Measurements from ENCODE around the gene B4GALNT4. TPM values are rescaled to one million over a fixed set of nuclear protein-coding genes. Genes with fewer than 3 reads are reported as not detected.

The B4GALNT4 gene
- total and polyA plus RNA-seq, 2 of the 13 experiments (the other 11 are each of a cell fraction or from before 2014, with no cell fraction given): 30.5 to 50.1 TPM

GRCh38 chr11:329886-330253 is 39.4 kb upstream of the B4GALNT4 start:
- H3K79me2 ChIP-seq (ENCODE audit: insufficient read depth, low read length): no peaks in the 10 kb centered on the region
- BruUV-seq (replicated peaks): TSS peak; percentile 90
- no peak for ATAC-seq
- no peak overlapping the region; a peak in 1 of 6 replicates for H3K4me3 ChIP-seq (replicated peaks in 1 of 3; ENCODE audit: insufficient read depth in 1 of 3, low read depth in 2 of 3, low read length in 3 of 3)
- 95% methylated on average over 2 of the region's 2 CpGs for WGBS (ENCODE audit: low lambda C conversion rate)
- TF ChIP-seq ZFX (CRISPR knock-in tag; IDR thresholded peaks at IDR 0.05; ENCODE audit: low read depth): no peak
- peak; percentile 92 for TF ChIP-seq ZNF770 (CRISPR knock-in tag; IDR thresholded peaks at IDR 0.05)
- TF ChIP-seq FOXP1 (IDR thresholded peaks at IDR 0.05): no peak
- TF ChIP-seq FOXP1 (CRISPR knock-in tag; IDR thresholded peaks at IDR 0.05): no peak
- TF ChIP-seq GZF1 (CRISPR knock-in tag; IDR thresholded peaks at IDR 0.05): no peak
- 0 out of 4 replicates have a peak, but pooled peaks of 1 of the 2 experiments have one; percentile 9 for TF ChIP-seq HMGXB4 (CRISPR knock-in tag; IDR thresholded peaks at IDR 0.05; ENCODE audit: borderline replicate concordance in 1 of 2, low read depth in 1 of 2)
- 0 out of 2 replicates have a peak, but pooled peaks have one; percentile 6 for TF ChIP-seq SPEN (CRISPR knock-in tag; IDR thresholded peaks at IDR 0.05; ENCODE audit: low read depth)
- no peak for TF ChIP-seq CTCF (CRISPR knock-in tag; IDR thresholded peaks at IDR 0.05)
- no peak for TF ChIP-seq ZNF253 (CRISPR knock-in tag; IDR thresholded peaks at IDR 0.05; ENCODE audit: borderline replicate concordance)
- FAIRE-seq: no peak
- peaks cover 59% of the 10 kb centered on the region for H3K4me1 ChIP-seq (ENCODE audit: insufficient read depth, low read length)
- DNase-seq (ENCODE audit: low spot score): no peak
- H4K20me1 ChIP-seq (ENCODE audit: insufficient read depth, low read length): no peaks in the 10 kb centered on the region
- ChIA-PET CTCF (ENCODE audit: low intra/inter-chr PET ratio, low total read pairs) (no interaction called here), POLR2A (interaction anchor here (0.8 to 3.8 kb wide), 11 partner anchors 10 to 123 kb away, joined by 3 to 74 read pairs (median 5); partner anchors contain the start of genes BET1L, IFITM2 and RIC8A)
- H2AFZ ChIP-seq (ENCODE audit: low read length): no peak overlapping the region
- H3K36me3 ChIP-seq (replicated peaks in 1 of 2; ENCODE audit: control insufficient read depth in 1 of 2, insufficient read depth in 2 of 2, low read length in 2 of 2): no peaks in the 10 kb centered on the region
- H3K9ac ChIP-seq (ENCODE audit: insufficient read depth, low read depth, low read length): peak overlapping the region; percentile 44; the same call in 1 of the 2 replicates
- peak overlapping the region; percentile 36 for H3K27ac ChIP-seq (ENCODE audit: extremely low read length, insufficient read depth, low read length)
- peak overlapping the region; percentile 68 for H3K4me2 ChIP-seq (ENCODE audit: low read depth, low read length)
- H3K9me3 ChIP-seq (ENCODE audit: low read length): no peaks in the 10 kb centered on the region
- in situ Hi-C loops (cut with HindIII; ENCODE audit: extremely low pct_ligation_motif_present, low pct_unique_long_range_greater_than_20kb): no loop called here
- intact Hi-C loops (cut with micrococcal nuclease; ENCODE audit: unreplicated experiment): loop anchor here (2.0 kb wide), 1 partner anchor 23 kb away; no protein-coding TSS in a partner anchor
- H3K27me3 ChIP-seq (ENCODE audit: control insufficient read depth in 1 of 2, insufficient read depth in 2 of 2, low read length in 2 of 2): no peaks in the 10 kb centered on the region; a peak in 1 of 5 replicates
